ENCODE results near the gene MDFIC.

DNA sequence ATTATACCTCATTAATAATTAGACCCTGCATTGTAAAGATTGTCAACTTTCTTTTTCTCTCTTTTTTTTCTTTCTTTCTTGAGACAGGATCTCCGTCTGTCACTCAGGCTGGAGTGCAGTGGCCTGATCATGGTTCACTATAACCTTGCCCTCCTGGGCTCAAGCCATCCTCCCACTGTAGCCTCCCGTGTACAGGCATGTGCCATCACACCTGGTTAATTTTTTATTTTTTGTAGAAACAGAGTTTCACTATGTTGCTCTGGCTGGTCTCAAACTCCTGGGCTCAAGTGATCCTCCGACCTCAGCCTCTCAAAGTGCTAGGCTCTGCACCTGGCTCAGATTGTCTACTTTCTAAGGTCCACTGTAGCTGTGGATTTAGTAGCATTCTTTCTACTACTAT is 50.7 kb downstream of the MDFIC start:
- TF ChIP-seq, protein P1, sequence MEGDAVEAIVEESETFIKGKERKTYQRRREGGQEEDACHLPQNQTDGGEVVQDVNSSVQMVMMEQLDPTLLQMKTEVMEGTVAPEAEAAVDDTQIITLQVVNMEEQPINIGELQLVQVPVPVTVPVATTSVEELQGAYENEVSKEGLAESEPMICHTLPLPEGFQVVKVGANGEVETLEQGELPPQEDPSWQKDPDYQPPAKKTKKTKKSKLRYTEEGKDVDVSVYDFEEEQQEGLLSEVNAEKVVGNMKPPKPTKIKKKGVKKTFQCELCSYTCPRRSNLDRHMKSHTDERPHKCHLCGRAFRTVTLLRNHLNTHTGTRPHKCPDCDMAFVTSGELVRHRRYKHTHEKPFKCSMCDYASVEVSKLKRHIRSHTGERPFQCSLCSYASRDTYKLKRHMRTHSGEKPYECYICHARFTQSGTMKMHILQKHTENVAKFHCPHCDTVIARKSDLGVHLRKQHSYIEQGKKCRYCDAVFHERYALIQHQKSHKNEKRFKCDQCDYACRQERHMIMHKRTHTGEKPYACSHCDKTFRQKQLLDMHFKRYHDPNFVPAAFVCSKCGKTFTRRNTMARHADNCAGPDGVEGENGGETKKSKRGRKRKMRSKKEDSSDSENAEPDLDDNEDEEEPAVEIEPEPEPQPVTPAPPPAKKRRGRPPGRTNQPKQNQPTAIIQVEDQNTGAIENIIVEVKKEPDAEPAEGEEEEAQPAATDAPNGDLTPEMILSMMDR (conservative IDR thresholded peaks at IDR 0.05): no peak
- no peak for TF ChIP-seq ZFX (IDR thresholded peaks at IDR 0.05)
